HFFc6 (cell line): ENCODE measurements around the gene LAMTOR2. TPM values are rescaled to one million over a fixed set of nuclear protein-coding genes. Genes with fewer than 3 reads are reported as not detected.

Source experiments
- DNase-seq: peaks from one replicate; pipeline ENCODE4 v3.0.0-alpha.2; 2018
- H3K27ac Mint-ChIP-seq: 2 replicates; pipeline ENCODE4 v1.8.0; 2020; ENCODE audit warnings: mild to moderate bottlenecking, mixed read lengths
- H3K27me3 Mint-ChIP-seq: 2 replicates; pipeline ENCODE4 v1.8.0; 2021; ENCODE audit warnings: mild to moderate bottlenecking, moderate library complexity, mixed read lengths; ENCODE audit not compliant: insufficient read depth
- H3K36me3 Mint-ChIP-seq: 2 replicates; pipeline ENCODE4 v1.8.0; 2021; ENCODE audit warnings: low read depth, mixed read lengths
- H3K4me1 Mint-ChIP-seq: 2 replicates; pipeline ENCODE4 v1.8.0; 2020; ENCODE audit warnings: low read depth, mixed read lengths
- H3K4me3 Mint-ChIP-seq: 2 replicates; pipeline ENCODE4 v1.8.0; 2020; ENCODE audit warnings: mild to moderate bottlenecking, moderate library complexity, mixed read lengths
- H3K9me3 Mint-ChIP-seq: 2 replicates; pipeline ENCODE4 v1.8.0; 2020; ENCODE audit warnings: mild to moderate bottlenecking, mixed read lengths
- total RNA-seq, 6 experiments: library from RNA; stranded (reverse); fragmentation: NEBNext Ultra II Directional; extraction: Animal tissue kit (Norgen Biotek cat#: 25700); gene quantifications; 2 replicates in 1 of 6; 3 replicates in 5 of 6; pipeline ENCODE4 v1.2.3, GENCODE V29; 2021
- TF ChIP-seq, protein P1 (sequence below): fragments of 200-600 bp; sonication (generic); IDR thresholded peaks from 2 replicates; pipeline ENCODE4 v1.5.0; 2021; ENCODE audit warnings: antibody characterized with exemption, mild to moderate bottlenecking

The LAMTOR2 gene
- total RNA-seq, 6 experiments from 2014 or later, result 48.5 to 73.6 (median 62.5) TPM

- peaks cover 14% of the 10 kb centered on the region for H3K4me1 Mint-ChIP-seq
- TF ChIP-seq, protein P1, sequence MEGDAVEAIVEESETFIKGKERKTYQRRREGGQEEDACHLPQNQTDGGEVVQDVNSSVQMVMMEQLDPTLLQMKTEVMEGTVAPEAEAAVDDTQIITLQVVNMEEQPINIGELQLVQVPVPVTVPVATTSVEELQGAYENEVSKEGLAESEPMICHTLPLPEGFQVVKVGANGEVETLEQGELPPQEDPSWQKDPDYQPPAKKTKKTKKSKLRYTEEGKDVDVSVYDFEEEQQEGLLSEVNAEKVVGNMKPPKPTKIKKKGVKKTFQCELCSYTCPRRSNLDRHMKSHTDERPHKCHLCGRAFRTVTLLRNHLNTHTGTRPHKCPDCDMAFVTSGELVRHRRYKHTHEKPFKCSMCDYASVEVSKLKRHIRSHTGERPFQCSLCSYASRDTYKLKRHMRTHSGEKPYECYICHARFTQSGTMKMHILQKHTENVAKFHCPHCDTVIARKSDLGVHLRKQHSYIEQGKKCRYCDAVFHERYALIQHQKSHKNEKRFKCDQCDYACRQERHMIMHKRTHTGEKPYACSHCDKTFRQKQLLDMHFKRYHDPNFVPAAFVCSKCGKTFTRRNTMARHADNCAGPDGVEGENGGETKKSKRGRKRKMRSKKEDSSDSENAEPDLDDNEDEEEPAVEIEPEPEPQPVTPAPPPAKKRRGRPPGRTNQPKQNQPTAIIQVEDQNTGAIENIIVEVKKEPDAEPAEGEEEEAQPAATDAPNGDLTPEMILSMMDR, result no peak
- no peak for DNase-seq
- peaks cover 1% of the 10 kb centered on the region; the same call in 1 of the 2 replicates for H3K27me3 Mint-ChIP-seq
- H3K9me3 Mint-ChIP-seq, result no peaks in the 10 kb centered on the region
- H3K27ac Mint-ChIP-seq, result no peak overlapping the region
- H3K4me3 Mint-ChIP-seq, result no peak overlapping the region
- peaks cover 10% of the 10 kb centered on the region for H3K36me3 Mint-ChIP-seq
Observed at GRCh38 chr1:156042828-156043227, 11.8 kb upstream of the LAMTOR2 start.

DNA sequence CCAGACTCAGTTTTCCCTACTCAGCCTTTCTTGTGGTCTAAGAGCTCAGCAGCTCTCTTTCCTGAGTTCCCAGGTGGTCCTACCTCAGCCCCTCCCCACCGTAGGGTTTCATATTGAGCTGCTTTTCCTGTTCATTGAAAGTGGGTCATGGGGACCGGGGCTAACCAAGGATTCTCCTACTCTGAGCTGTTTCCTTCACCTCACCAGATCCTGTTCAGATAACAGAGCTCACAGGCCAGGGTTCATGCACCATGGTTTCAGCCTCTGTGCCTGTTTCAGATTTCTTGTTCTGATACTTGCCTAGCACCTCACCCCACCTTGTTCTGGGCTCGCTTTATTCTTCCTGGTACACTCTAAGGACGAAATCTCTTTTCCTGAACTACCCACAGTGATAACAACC is 9.5 kb upstream of the LAMTOR2 start:
- no peak overlapping the region for H3K4me3 Mint-ChIP-seq
- peaks cover 20% of the 10 kb centered on the region for H3K4me1 Mint-ChIP-seq
- peaks cover 17% of the 10 kb centered on the region for H3K36me3 Mint-ChIP-seq
- no peak for DNase-seq
- H3K27me3 Mint-ChIP-seq, result peaks cover 1% of the 10 kb centered on the region; the same call in 1 of the 2 replicates
- H3K27ac Mint-ChIP-seq, result no peak overlapping the region
- H3K9me3 Mint-ChIP-seq, result no peaks in the 10 kb centered on the region
- TF ChIP-seq, protein P1, result no peak

DNA sequence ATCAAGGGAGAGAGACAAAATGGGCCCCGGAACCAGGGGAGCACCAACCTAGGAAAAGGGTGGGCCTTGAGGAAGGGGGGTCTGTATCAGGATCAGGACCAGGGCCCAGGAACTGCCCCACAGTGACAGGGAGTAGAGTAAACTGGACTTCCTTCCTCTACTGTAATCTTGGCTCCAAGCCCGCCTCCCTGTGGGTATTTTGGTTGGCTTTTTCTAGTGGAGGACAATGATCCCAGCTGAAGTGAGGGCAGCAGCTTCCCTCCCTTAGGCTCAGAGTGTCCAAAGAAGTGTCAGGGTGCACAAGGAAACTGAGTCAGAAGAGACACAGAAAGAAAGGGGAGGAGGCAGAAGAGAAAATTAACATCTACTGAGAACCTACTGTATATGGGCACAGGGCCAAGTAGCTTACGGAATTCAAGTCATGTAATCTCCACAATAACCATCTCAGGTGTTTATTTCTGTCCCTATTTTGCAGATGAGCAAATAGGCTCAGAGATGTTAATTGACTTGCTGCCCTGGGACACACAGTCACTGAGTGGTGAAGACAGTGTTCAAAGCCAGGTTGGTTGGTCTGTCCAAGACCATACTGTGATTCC is 5.8 kb upstream of the LAMTOR2 start:
- DNase-seq, result no peak
- Mint-ChIP-seq H3K27ac (no peak overlapping the region), H3K27me3 (no peaks in the 10 kb centered on the region; the same call in 1 of the 2 replicates), H3K4me1 (peaks cover 21% of the 10 kb centered on the region), H3K36me3 (peaks cover 7% of the 10 kb centered on the region), H3K9me3 (no peaks in the 10 kb centered on the region), H3K4me3 (no peak overlapping the region)
- TF ChIP-seq, protein P1, result no peak

DNA sequence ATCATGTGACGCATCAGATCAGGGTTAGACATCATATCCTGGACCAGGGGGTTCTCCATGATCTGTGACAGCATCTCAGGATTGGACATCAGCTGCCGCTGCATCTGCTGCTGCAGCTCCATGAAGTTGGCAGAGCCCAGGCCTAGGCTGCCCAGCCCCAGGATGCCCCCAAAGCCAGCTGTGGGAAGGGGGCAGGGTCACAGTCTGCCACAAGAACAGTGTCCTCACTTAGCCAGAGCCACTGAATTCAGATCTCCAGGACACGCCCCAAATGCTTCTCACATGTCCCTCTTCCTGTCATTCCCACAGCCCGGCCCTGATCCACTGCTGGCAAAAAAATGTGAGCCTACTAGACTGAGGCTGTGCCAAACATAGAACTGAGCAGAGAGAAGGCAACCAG is 4.2 kb upstream of the LAMTOR2 start:
- Mint-ChIP-seq H3K4me3 (no peak overlapping the region; the same call in 1 of the 2 replicates), H3K36me3 (peaks cover 7% of the 10 kb centered on the region), H3K4me1 (peaks cover 23% of the 10 kb centered on the region), H3K27ac (0 out of 2 replicates have a peak overlapping the region, but pooled peaks have one; percentile 7), H3K27me3 (no peaks in the 10 kb centered on the region; the same call in 1 of the 2 replicates), H3K9me3 (no peaks in the 10 kb centered on the region)
- TF ChIP-seq, protein P1, result no peak
- peak; percentile 9 for DNase-seq

GRCh38 chr1:156051011-156051725 is 3.4 kb upstream of the LAMTOR2 start:
- peaks cover 31% of the 10 kb centered on the region for H3K4me1 Mint-ChIP-seq
- TF ChIP-seq, protein P1, result no peak
- peaks cover 8% of the 10 kb centered on the region for H3K36me3 Mint-ChIP-seq
- no peaks in the 10 kb centered on the region for H3K9me3 Mint-ChIP-seq
- no peak for DNase-seq
- no peak overlapping the region for H3K27ac Mint-ChIP-seq
- no peaks in the 10 kb centered on the region; the same call in 1 of the 2 replicates for H3K27me3 Mint-ChIP-seq
- H3K4me3 Mint-ChIP-seq, result no peak overlapping the region
